GM18498 (cell line): ENCODE data around the gene VPS18.
A peak's percentile ranks its signal among the peaks of the same experiment; 100 is the strongest.

Source experiments
- ATAC-seq: cut with Tn5 transposase; IDR thresholded peaks from one replicate; pipeline ENCODE4 v1.9.1; 2021; ENCODE audit warnings: mild to moderate bottlenecking, moderate library complexity; ENCODE audit not compliant: unreplicated experiment

VPS18 gene

GRCh38 chr15:40932649-40933516 is 38.6 kb downstream of the VPS18 start:
- no peak for ATAC-seq

DNA sequence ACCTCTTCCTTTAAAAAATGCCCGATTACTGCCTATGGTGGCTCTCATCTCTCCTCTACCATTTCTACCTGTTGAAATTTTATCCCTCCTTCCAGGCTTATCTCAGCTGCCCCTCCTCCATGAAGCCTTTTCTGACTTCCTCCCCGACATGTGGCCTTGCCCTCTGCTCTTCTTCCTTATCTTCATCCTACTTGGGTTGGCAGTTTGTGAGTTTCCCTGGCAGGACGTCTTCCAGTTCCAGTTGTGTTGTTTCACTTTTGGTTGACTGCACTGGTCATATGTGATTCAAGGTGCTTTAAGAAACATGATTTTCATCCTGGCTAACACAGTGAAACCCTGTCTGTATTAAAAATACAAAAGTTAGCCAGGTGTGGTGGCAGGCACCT is 39.3 kb downstream of the VPS18 start:
- ATAC-seq, result no peak

- no peak for ATAC-seq
Measured at GRCh38 chr15:40934457-40934856, 40.2 kb downstream of the VPS18 start.

- no peak for ATAC-seq
Measured at GRCh38 chr15:40936234-40936708, 42.0 kb downstream of the VPS18 start.

DNA sequence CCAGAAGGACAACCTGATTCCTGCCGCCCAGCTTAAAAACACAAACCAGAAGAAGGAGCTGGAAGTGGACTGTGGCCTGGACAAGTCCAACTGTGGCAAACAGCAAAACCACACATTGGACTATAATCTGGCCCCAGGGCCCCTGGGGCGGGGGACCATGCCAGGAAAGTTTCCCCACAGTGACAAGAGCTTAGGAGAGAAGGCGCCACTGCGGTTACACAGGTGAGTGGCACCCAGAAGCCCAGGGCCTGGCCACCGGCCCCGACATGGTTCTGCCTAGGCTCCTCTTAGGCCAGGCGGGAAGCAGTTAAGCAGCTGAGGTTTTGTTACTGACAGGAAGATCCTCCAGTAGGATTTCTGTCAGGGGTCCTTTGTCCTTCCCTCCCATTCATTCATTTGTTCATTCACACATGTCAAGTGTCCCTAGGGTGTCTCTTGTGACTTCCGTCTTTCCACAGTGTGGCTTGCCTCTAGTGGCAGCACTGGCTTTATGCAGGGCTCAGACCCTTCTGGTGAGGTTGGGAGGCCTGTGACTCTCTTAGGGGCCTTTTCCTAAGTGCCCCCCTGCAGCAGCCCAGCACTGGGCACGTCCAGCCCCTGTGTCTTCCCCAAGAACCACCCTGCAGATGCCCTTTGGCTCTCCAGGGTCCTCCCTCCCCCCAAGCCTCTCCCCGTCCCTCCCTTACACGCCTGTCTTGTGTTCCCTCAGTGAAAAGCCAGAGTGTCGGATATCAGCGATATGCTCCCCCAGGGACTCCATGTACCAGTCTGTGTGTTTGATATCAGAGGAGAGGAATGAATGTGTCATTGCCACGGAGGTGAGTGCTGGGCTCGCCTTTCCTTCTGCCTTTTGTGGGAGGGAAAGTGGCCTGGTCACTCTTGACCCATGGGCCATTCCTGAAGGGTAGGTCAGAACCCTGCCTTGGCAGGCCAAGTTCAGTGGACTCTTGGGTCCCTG is 42.7 kb downstream of the VPS18 start:
- no peak for ATAC-seq

- no peak for ATAC-seq
Measured at GRCh38 chr15:40937762-40938535, 43.7 kb downstream of the VPS18 start.

DNA sequence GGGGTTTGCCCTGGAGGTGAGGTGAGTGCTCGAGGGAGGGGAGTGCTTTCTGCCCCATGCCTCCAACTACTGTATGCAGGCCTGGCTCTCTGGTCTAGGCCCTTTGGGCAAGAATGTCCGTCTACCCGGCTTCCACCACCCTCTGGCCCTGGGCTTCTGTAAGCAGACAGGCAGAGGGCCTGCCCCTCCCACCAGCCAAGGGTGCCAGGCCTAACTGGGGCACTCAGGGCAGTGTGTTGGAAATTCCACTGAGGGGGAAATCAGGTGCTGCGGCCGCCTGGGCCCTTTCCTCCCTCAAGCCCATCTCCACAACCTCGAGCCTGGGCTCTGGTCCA is 44.3 kb downstream of the VPS18 start:
- ATAC-seq, result no peak

DNA sequence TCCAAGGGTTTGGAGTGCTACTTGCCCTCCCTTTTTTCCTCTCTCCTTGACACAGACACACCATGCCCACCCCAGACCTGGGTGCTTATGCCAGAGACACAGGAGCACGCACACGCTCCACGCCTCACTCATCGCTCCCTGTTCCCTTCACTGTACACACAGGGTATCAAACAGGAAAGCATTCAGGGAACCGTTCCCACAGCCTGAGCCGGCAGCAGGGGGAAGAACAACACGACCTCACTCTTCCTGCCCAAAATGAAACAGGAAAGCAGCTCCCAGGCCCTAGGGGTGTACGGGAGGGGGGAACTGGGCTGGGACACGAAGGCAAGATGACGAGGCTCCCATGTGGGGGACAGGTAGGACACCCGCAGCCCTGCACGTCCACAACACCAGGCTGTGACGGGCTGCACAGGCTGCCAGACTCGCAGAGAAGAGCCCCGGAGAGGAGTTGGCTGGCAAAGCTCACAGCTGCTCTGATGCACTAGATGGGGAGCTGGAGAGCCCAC is 46.1 kb downstream of the VPS18 start:
- no peak for ATAC-seq

- no peak for ATAC-seq
Measured at GRCh38 chr15:40941068-40941527, 46.8 kb downstream of the VPS18 start.

DNA sequence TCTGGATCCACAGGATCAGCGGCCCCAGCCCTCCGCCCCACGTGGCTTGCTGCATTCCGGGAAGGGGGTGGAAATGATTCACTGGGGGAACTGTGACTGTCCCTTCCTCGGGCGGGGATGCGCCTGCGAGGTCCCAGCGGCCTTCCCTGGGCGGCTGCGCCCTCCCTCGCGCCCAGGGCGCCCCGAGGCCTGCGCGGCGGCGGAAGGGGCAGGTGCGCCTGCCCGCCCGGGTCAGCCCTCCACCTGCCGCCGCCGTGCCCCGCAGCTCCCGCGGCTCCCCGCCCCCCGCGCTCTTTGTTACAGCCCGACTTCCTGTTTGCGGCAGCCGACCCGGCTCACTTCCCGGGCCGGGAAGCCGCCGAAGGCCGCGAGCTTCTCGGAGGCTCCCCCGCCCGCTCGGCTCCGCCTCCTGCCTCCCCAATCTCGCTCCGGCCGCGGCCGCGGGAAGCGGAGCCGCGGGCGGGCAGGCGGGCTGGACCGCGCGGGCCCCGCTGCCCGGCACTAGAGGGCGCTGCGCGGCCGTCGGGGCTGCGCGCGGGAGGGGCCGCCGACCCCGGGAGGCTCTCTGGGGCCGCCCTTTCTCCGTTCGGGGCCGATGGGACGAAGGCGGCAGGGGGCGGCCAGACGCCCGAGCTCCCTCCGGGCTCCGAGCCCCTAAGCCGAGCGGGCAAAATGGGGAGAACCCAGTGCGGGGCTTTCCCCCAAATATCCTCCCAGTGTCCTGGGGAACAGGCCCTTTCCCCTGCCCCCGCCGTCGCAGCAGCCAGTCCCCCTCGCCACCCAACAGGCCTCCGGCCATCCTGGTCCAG is 47.5 kb downstream of the VPS18 start:
- peak; percentile 76 for ATAC-seq

DNA sequence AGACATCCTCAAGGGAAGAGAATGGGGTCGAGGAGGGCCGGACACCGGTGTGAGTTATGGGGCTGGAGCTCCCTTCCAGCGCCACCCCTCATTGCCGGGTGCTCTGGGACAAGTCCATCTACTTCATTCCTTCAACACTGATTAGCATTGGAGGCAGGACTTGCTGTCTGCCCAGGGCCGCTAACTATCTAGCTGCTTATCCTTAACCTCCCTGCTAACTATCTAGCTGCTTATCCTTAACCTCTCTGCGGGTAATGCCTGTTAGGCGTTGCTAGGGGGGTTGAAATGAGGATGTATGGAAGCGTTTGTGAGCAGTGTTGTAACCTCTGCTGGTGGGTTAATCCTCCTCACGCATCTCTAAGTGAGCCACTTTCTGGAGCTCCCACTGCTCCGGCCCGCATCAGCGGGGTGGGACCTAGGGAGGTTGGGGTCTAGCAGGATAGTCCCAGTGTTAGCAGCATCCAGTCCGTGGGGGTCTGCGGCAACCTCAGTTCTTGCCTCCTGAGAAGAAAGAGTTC is 48.1 kb downstream of the VPS18 start:
- peak; percentile 9 for ATAC-seq

- no peak for ATAC-seq
Measured at GRCh38 chr15:40942878-40943277, 48.6 kb downstream of the VPS18 start.

- ATAC-seq, result no peak
Measured at GRCh38 chr15:40943764-40944365, 49.6 kb downstream of the VPS18 start.

DNA sequence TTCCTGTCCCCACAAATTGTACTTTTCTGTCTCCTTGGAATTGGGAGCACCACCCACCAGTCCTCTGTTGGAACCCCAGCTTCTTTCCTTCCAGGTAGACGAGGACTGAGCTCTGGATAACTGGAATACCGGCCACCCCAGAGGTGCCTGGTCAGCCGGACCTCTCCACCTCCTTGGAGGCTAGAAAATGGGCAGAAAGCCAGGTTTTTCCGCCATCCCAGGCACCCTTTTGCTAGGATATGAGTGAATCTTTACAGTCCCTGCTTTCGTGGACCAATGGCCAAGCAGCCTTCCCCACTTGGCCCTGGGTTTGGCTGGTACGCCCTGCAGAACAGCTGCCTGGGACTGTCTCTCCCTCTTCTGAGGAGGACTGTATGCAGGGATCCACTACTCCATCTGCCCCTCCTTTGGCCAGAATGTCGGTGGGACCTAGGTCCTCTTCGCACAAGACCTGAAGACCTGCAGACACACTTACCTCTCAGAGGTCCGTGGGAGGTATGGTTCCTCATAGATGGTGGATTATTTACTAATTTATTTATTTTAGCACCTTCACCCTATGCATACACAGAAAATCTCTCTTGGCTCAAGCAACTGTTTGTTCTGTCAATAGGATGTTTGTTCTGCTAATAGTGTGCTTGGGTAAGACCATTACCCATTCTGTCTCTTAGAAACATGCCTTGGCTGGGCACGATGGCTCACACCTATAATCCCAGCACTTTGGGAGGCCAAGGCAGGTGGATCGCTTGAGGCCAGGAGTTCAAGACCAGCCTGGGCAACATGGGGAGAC is 50.5 kb downstream of the VPS18 start:
- no peak for ATAC-seq

GRCh38 chr15:40948706-40949473 is 54.6 kb downstream of the VPS18 start:
- ATAC-seq, result no peak

GRCh38 chr15:40949756-40950207 is 55.5 kb downstream of the VPS18 start:
- no peak for ATAC-seq

- no peak for ATAC-seq
Measured at GRCh38 chr15:40951764-40952163, 57.5 kb downstream of the VPS18 start.
